ENCODE data around the gene ANKRD40CL.

ANKRD40CL gene

GRCh38 chr17:50785946-50786570 lies 18.7 kb upstream of the ANKRD40CL start:
- DNase-seq, result no peak

- DNase-seq, result no peak
Measured at GRCh38 chr17:50785126-50785525, 17.8 kb upstream of the ANKRD40CL start.

- no peak for DNase-seq
Measured at GRCh38 chr17:50783905-50784304, 16.6 kb upstream of the ANKRD40CL start.

DNA sequence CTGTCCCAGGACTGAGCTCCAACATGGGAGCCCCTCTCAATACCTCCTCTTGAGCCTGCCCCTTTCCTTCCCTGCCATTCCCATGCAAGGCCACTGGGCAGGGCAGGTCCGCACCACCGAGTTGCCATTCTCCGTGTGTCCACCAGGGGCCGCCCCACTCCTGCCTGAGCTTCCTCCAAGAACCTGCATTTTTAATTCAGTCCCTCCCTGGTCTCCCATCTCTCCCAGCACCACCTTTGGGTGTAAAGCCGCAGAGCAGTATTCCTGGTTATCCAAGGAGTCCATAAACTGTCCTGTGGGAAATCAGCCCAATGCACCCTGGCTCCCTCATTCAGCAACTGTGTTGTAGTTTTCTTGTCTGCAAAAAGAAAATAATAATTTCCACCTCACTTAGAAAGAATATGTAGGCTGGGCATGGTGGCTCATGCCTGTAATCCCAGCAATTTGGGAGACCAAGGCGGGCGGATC lies 15.9 kb upstream of the ANKRD40CL start:
- DNase-seq, result peak; percentile 44

DNA sequence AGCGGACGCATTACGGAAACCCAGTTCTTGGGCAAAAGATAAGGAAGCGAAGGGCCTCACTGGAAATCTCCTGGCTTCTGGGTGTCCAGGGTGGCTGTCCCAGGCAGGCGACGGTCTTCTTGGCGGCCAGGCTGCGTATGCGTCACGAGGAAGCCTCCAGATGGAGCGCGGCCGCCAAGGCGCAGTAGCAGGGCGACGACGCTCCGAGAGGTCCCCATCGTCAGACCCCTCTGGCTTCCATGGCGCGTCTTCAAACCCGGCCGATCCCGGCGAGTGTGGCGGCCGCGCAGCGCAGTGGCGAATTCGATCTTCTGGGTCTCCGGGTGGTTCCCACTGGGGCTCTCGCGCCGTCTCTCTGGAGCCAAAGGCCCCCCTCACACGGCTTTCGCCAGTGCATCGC lies 13.8 kb upstream of the ANKRD40CL start:
- no peak for DNase-seq

DNA sequence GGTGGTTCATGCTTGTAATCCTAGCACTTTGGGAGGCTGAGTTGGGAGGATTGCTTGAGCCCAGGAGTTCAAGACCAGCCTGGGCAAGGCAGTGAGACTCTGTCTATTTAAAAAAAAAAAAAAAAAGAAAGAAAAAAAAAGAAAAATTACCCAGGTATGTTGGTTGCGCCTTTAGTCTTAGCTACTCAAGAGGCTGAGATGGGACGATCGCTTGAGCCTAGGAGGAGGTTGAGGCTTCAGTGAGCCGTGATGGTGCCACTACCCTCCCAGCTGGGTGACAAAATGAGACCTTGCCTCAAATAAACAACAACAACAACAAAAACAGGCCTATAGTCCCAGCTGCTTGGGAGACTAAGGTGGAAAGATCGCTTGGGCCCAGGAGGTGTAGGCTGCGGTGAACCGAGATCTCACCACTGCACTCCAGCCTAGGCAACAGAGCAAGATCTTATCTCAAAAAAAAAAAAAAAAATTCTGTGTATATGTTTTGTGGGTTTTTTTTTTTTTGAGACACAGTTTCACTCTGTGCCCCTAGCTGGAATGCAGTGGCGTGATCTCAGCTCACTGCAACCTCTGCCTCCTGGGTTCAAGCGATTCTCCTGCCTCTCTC lies 12.5 kb upstream of the ANKRD40CL start:
- no peak for DNase-seq

GRCh38 chr17:50778988-50779387 lies 11.7 kb upstream of the ANKRD40CL start:
- no peak for DNase-seq

- DNase-seq, result no peak
Measured at GRCh38 chr17:50778471-50778870, 11.2 kb upstream of the ANKRD40CL start.

- DNase-seq, result no peak
Measured at GRCh38 chr17:50775926-50776325, 8.6 kb upstream of the ANKRD40CL start.

GRCh38 chr17:50774225-50774803 lies 7.0 kb upstream of the ANKRD40CL start:
- DNase-seq, result no peak

DNA sequence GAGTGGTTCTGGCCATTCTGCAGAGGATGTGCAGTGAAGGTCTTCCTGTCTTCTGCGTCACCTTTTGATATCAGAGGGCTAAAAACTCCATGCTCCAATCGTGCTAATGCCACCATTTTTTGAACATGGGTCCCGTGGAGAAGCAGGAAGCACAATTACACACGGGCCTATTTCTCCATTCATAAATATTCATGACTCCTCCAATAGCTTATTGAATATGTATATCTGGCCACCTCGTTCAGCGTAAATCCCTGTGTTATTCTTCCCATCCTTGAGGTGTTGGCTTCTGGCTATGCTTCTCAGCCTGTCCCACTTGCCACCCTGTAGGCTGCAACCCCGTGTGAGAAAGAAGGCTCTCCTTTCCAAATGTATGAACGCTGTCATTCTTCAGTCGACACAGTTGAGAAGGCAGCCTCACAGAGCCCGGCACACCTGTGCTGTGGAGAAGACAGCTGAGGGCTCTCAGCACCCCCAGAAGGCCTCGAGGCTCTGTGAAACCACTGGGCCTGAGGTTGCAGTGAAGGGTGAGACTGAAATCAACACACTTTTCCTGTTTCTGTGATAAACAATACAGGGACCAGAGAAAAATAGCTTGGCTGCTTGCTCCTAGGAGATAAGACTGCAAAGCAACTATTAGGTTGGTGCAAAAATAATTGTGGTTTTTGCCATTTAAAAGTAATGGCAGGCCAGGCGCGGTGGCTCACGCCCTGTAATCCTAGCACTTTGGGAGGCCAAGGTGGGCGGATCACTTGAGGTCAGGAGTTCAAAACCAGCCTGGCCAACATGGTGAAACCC lies 4.9 kb upstream of the ANKRD40CL start:
- no peak for DNase-seq

DNA sequence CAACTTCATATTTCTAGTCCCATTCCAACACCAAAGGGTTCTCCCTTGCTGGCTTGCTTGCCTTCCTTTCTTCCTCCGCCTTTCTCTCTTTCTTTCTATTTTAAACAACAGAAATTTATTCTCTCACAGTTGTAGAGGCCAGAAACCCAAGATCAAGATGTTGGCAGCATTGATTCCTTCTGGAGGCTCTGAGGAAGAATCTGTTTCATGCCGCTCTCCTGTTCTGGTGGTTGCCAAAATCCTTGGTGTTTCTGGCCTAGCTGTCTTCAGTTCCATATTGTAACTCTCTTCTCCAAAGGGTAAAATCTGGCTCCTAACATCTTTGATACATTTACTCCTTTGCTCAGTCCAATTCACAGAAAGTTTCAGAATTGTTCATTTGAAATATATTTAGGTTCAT lies 3.0 kb upstream of the ANKRD40CL start:
- no peak for DNase-seq

DNA sequence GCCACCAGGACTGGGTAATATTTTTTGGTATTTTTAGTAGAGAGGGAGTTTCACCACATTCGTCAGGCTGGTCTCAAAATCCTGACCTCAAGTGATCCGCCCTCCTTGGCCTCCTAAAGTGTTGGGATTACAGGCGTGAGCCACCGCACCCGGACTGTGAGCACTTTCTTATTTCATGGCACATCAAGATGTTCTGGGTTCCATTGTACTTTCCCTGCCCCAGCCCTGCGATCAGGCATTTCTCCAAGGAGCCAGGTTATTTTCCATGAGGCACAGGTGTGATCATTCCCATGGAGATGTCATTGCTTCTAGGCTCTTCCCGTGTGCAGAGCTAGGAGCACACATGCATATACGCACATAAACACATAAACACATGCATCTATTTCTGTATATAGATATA lies 2.6 kb upstream of the ANKRD40CL start:
- DNase-seq, result no peak

DNA sequence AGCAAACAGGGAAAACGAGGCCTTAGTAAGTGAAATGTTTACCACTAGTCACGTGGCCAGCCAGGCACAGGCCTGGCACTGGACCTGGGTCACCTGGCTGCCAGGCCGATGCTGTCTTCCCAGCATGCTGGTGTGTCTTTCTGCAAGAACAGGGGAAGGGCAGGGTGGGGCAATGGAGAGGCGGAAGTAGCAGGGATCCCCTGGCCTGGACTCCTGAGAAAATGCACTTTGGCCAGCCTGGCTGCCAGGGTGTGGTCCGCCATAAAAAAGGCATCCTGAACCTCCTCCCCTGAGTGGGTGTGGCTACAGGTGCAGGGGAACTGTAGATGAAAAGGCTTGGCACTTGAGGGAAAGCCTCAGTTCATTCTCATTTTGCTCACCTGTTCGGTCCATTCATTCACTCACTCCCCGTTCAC lies 1.0 kb upstream of the ANKRD40CL start:
- DNase-seq, result no peak

- DNase-seq, result no peak
Measured at GRCh38 chr17:50767030-50767429, 288 bp downstream of the ANKRD40CL start.

- DNase-seq, result no peak
Measured at GRCh38 chr17:50766222-50767023, 895 bp downstream of the ANKRD40CL start.

GRCh38 chr17:50765454-50766221 lies 1.7 kb downstream of the ANKRD40CL start:
- DNase-seq, result no peak

GRCh38 chr17:50764734-50765149 lies 2.6 kb downstream of the ANKRD40CL start:
- no peak for DNase-seq

DNA sequence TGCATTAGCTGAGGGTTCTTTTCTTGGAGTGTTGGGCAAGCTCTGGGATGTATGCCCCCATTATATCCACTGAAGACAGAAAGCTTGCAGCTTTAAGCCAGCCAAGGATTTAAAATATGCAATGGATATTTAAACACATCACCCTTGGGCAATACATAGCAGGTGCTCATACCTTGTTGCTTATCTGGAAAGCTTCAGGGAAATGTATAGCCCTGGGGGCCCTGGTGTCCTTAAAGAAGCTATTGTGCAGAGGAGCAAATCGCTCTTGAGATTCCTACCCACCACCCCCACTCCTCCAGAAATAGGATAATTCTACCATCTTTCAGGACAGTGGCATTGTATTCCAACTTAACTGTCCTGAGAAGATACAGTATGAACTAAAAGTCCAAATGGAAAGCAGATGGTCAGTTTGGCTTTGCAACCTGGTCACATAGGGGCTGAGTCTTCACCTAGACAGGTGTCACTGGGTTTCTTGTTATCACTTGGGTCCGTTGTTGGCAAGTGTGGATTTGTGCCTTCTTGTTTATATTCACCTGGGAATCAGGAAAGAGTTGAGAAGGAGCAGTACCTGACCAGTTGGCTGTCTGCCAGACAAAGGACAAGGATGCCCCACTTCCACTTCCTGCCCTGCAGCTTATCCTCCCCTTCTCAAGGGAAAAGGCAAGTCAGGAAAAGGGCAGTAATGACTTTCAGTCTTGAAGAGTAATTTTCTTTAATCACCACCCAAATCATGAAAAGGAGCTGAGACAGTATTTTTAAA lies 3.4 kb downstream of the ANKRD40CL start:
- DNase-seq, result no peak

- DNase-seq, result no peak
Measured at GRCh38 chr17:50762177-50762576, 5.1 kb downstream of the ANKRD40CL start.

- DNase-seq, result no peak
Measured at GRCh38 chr17:50758989-50759544, 8.3 kb downstream of the ANKRD40CL start.
